ENCODE results near the gene ADORA3. TPM values are rescaled to one million over a fixed set of nuclear protein-coding genes. Genes with fewer than 3 reads are reported as not detected.
A peak's percentile ranks its signal among the peaks of the same experiment; 100 is the strongest.

ADORA3 gene
- polyA plus RNA-seq, 6 donors from 2014 or later = 0.23 to 0.39 TPM; not detected in 4

DNA sequence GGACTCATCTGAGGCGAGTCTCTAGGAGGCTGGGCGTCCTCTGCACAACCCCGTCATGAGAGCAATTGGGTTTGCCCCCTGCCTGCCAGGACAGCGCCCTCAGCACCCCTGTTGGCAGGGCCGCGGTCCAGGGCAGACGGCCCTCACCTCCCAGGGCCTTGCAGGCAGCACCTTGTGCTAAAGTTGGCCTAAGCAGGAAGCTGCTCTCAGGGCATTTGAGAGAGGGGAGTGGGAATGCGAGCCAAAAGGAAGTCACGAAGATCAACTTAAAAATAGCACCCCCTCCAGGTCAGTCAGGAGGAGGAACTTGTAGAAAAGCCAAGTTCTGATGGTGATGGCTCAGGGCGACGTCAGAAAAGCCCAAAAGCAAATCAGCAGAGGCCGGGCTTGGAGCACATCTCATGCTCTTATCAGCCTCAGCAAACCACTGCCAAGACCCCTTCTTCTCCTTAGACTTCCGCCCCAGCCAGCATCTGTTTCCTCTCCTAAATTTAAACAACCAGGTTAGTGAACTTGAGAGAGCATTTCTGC is 12.6 kb upstream of the ADORA3 start:
- no peaks in the 10 kb centered on the region for H3K36me3 Mint-ChIP-seq
- no peaks in the 10 kb centered on the region for H3K27me3 Mint-ChIP-seq
- ATAC-seq (ENCODE audit: low read depth in 2 of 2) (peak; percentile 86 to 89), DNase-seq (peak; percentile 78)
- H3K27ac Mint-ChIP-seq = peak overlapping the region; percentile 84 to 99 (median 93)
- H3K4me1 Mint-ChIP-seq = peaks cover 38 to 54% (median 46%) of the 10 kb centered on the region in 3 donors
- peak overlapping the region; percentile 88 to 95 (median 92) for H3K4me3 Mint-ChIP-seq
- H3K9me3 Mint-ChIP-seq = peaks cover 0 to 4% (median 0%) of the 10 kb centered on the region in 7 donors

- Mint-ChIP-seq H3K27me3 (no peaks in the 10 kb centered on the region), H3K27ac (peak overlapping the region; percentile 89 to 99 (median 94)), H3K4me3 (peak overlapping the region; percentile 88 to 95 (median 92)), H3K4me1 (peaks cover 38 to 54% (median 46%) of the 10 kb centered on the region in 3 donors), H3K9me3 (peaks cover 0 to 4% (median 0%) of the 10 kb centered on the region in 7 donors), H3K36me3 (no peaks in the 10 kb centered on the region)
- peak; percentile 62 for DNase-seq
- peak; percentile 35 to 37 for ATAC-seq (ENCODE audit: low read depth in 2 of 2)
Observed at GRCh38 chr1:111515291-111516004, 12.0 kb upstream of the ADORA3 start.

DNA sequence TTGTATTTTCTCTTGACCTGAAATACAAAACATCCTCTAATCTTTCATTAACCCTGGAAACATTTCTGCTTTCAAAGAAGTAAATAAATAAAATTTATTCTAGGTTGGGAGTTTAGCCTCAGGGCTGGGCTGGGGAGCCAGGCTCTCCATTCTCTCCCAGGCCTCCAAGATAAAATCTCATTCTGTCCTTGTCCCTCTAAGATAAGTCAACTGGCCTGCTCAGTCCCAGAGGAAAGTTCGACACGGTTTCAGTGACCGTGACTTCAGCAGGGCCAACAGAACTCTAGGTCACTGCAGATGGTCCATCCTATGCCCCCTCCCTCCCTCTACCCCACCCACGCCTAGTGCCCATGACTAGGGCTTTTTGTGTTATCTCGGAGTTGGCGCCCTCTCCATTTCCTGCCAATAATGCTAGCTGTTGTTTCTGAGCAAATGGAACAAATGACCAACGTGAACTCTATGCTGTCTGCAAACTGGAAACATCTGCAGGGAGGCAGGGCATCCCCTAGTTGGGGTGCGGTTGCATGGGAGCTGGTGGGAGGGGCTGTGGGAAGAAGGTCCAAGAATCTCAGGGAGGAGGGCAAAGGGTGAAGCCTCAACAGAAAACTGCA is 10.1 kb upstream of the ADORA3 start:
- Mint-ChIP-seq H3K36me3 (no peaks in the 10 kb centered on the region), H3K9me3 (peaks cover 0 to 4% (median 0%) of the 10 kb centered on the region in 7 donors), H3K27me3 (no peaks in the 10 kb centered on the region), H3K27ac (peak overlapping the region in 3 of 6 donors; percentile 22 to 79 (median 67)), H3K4me3 (peak overlapping the region in 2 of 8 donors; percentile 12 to 89), H3K4me1 (peaks cover 40 to 54% (median 45%) of the 10 kb centered on the region in 3 donors)
- no peak for ATAC-seq (ENCODE audit: low read depth in 2 of 2)
- DNase-seq = no peak

DNA sequence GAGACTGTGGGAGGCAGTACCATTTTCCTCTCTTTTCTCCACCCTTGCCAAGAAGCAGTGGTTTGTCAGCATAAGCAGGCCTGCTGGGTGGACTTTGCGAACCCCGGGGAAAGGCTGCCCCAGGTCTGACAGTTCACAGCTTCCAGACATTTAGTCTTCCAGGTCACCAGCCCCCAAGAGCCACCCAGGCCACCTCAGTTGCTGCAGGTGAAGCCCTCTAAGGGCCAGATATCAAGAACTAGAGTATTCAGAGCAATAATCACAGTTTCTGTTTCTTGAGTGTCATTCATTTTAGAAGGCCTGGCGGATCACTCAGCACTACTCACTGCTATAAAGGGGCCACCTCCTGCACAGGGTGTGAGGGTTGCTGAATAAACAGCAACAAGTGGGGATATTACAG is 9.5 kb upstream of the ADORA3 start:
- Mint-ChIP-seq H3K4me3 (no peak overlapping the region), H3K27ac (peak overlapping the region in 3 of 6 donors; percentile 20 to 67 (median 44)), H3K4me1 (peaks cover 44 to 59% (median 50%) of the 10 kb centered on the region in 3 donors), H3K36me3 (no peaks in the 10 kb centered on the region), H3K27me3 (no peaks in the 10 kb centered on the region), H3K9me3 (peaks cover 0 to 4% (median 0%) of the 10 kb centered on the region in 7 donors)
- no peak for ATAC-seq (ENCODE audit: low read depth in 2 of 2)
- no peak for DNase-seq

DNA sequence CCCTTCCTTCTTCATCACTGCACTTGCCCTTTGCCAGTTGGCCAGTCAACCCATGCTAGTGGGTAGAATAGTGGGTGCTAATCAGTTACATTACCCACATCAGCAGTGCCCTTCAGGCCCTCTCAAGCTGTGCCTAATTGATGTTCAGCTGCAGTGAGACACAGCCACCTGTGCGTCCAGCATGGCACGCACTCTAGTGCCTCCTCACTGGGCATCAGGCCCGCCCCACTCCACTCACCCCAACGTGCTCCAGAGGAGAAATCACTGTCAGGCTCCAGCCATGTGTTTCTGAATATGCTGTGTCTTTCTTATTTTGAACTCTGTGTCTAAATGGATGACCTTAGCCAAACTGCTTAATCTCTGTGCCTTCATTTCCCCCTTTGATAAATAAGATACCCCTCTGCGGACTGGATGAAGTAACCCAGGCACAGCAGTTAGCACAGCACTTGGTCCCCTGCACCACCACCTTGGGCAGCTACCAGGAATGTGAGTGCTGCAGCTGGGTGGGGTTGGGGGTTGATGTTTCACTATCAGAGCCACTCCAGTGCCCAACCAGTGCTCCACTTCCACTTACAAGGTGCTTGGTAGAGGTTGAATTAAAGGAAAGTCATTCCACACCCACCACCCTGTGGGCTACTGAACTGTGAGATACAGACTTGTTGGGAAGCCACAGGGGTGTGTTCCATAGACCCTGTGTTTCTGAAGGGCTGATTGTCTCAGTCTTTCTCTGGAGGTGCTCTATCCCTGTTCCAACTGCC is 8.9 kb upstream of the ADORA3 start:
- H3K4me1 Mint-ChIP-seq = peaks cover 43 to 60% (median 49%) of the 10 kb centered on the region in 3 donors
- no peak overlapping the region for H3K4me3 Mint-ChIP-seq
- no peaks in the 10 kb centered on the region for H3K36me3 Mint-ChIP-seq
- H3K9me3 Mint-ChIP-seq = peaks cover 0 to 4% (median 0%) of the 10 kb centered on the region in 7 donors
- ATAC-seq (ENCODE audit: low read depth in 2 of 2) = no peak
- no peak for DNase-seq
- H3K27me3 Mint-ChIP-seq = no peaks in the 10 kb centered on the region
- H3K27ac Mint-ChIP-seq = peak overlapping the region in 2 of 6 donors; percentile 49 to 59

- Mint-ChIP-seq H3K36me3 (no peaks in the 10 kb centered on the region), H3K27me3 (no peaks in the 10 kb centered on the region), H3K4me3 (no peak overlapping the region), H3K27ac (no peak overlapping the region), H3K4me1 (peaks cover 36 to 55% (median 45%) of the 10 kb centered on the region in 3 donors), H3K9me3 (peaks cover 0 to 4% (median 0%) of the 10 kb centered on the region in 7 donors)
- no peak for DNase-seq
- ATAC-seq (ENCODE audit: low read depth in 2 of 2) = no peak
Observed at GRCh38 chr1:111511370-111511769, 7.9 kb upstream of the ADORA3 start.

DNA sequence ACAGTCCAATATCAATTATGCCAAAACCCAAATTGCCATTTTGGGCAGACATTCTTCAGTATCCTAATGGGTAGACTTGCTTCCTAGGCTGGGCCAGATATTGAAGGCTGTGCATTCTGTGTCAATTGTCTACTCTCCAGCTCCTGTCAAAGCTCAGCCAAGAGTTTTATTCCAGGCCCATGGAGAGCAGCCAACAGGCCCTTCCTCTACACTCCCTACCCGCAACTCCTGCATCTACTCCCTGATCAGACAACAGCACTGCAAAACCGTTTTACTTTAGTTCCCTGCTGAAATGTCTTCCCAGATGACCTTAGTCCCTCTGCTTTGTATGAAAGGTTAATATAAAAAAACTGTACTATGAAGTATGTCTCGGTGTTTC is 6.6 kb upstream of the ADORA3 start:
- H3K9me3 Mint-ChIP-seq = peaks cover 0 to 3% (median 0%) of the 10 kb centered on the region in 7 donors
- H3K27ac Mint-ChIP-seq = peak overlapping the region in 1 of 6 donors; percentile 47
- no peak overlapping the region for H3K4me3 Mint-ChIP-seq
- ATAC-seq (ENCODE audit: low read depth in 2 of 2) (no peak), DNase-seq (no peak)
- H3K4me1 Mint-ChIP-seq = peaks cover 40 to 58% (median 45%) of the 10 kb centered on the region in 3 donors
- no peaks in the 10 kb centered on the region for H3K36me3 Mint-ChIP-seq
- H3K27me3 Mint-ChIP-seq = no peaks in the 10 kb centered on the region

DNA sequence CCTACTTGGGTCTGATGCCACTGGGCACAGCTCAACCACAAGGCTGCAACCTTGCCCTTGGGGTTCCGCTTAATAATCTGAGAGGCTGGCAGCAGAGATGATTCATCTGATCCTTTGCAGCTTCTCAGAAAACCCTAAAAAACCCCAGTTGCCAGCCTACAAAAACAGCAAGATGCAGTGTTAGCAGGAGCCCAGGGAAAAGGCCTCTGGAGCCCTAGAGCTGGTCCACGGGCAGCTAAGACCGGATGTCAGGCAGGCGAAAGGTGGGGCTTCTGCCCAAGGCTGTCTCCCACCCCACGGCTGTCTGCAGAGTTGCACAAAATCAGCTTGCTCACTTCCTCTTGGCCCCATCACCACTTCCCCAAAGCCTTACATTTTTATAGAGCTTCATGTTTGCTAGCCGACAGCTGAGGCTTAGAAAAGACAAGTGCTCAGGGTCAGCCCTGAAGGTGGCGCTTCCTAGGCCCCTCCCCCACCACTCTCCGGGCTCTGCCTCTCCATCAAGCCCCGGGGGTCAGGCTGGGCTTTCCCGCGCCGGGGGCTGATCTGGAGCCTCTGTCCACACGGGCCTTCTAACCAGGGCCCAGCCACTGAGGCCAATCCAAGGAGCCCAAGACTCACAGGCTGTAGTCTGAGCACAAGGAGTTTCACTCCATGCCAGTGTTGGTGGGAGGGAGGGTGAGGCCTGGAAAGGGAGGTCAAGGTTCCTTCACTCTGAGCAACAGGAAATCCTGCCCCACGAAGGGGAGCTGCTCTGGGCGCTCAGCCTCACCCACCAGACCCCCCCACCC is 4.2 kb upstream of the ADORA3 start:
- H3K4me1 Mint-ChIP-seq = peaks cover 44 to 66% (median 57%) of the 10 kb centered on the region in 3 donors
- H3K27ac Mint-ChIP-seq = peak overlapping the region; percentile 86 to 98 (median 91)
- no peaks in the 10 kb centered on the region for H3K9me3 Mint-ChIP-seq
- ATAC-seq (ENCODE audit: low read depth in 2 of 2) (peak; percentile 70 to 78), DNase-seq (peak; percentile 88)
- no peaks in the 10 kb centered on the region for H3K36me3 Mint-ChIP-seq
- no peaks in the 10 kb centered on the region for H3K27me3 Mint-ChIP-seq
- H3K4me3 Mint-ChIP-seq = peak overlapping the region; percentile 42 to 93 (median 86)

GRCh38 chr1:111506561-111506960 is 3.1 kb upstream of the ADORA3 start:
- Mint-ChIP-seq H3K9me3 (no peaks in the 10 kb centered on the region), H3K27ac (peak overlapping the region; percentile 6 to 98 (median 95)), H3K4me3 (peak overlapping the region; percentile 5 to 87 (median 64)), H3K4me1 (peaks cover 46 to 68% (median 59%) of the 10 kb centered on the region in 3 donors), H3K36me3 (no peaks in the 10 kb centered on the region), H3K27me3 (no peaks in the 10 kb centered on the region)
- ATAC-seq (ENCODE audit: low read depth in 2 of 2) (no peak), DNase-seq (no peak)

GRCh38 chr1:111505641-111506119 is 2.2 kb upstream of the ADORA3 start:
- Mint-ChIP-seq H3K36me3 (no peaks in the 10 kb centered on the region), H3K4me1 (peaks cover 46 to 68% (median 59%) of the 10 kb centered on the region in 3 donors), H3K9me3 (no peaks in the 10 kb centered on the region), H3K27ac (peak overlapping the region; percentile 11 to 98 (median 95)), H3K4me3 (peak overlapping the region; percentile 11 to 87 (median 64)), H3K27me3 (no peaks in the 10 kb centered on the region)
- ATAC-seq (ENCODE audit: low read depth in 2 of 2) (peak; percentile 60 to 62), DNase-seq (peak; percentile 83)

GRCh38 chr1:111504097-111504496 is 664 bp upstream of the ADORA3 start:
- Mint-ChIP-seq H3K4me1 (peaks cover 40 to 61% (median 58%) of the 10 kb centered on the region in 3 donors), H3K36me3 (no peaks in the 10 kb centered on the region), H3K27me3 (no peaks in the 10 kb centered on the region), H3K9me3 (no peaks in the 10 kb centered on the region), H3K4me3 (peak overlapping the region in 5 of 8 donors; percentile 42 to 87 (median 72)), H3K27ac (peak overlapping the region in 4 of 6 donors; percentile 59 to 96 (median 86))
- ATAC-seq (ENCODE audit: low read depth in 2 of 2) (no peak), DNase-seq (no peak)

DNA sequence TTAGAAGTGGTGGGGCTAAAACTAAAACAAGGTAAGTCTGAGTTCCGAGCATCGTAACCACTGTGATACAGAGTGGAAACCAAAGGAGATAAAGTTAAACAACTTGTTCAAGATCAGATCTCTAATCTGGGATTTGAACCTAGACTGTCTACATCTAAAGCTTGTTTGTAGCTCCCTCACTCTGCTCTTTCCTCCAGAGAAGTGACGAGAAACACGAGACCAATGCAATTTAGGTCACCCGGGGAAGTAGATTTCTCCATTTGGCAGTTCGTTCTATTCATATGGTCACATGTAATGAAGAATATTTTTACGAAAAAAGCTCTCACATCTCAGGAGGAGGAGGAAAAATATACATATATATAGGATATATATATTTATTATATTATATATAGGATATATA is 1.8 kb downstream of the ADORA3 start:
- H3K4me3 Mint-ChIP-seq = no peak overlapping the region
- DNase-seq (no peak), ATAC-seq (ENCODE audit: low read depth in 2 of 2) (no peak)
- peak overlapping the region in 1 of 6 donors; percentile 11 for H3K27ac Mint-ChIP-seq
- peaks cover 35 to 43% (median 42%) of the 10 kb centered on the region in 3 donors for H3K4me1 Mint-ChIP-seq
- no peaks in the 10 kb centered on the region for H3K27me3 Mint-ChIP-seq
- H3K9me3 Mint-ChIP-seq = peaks cover 0 to 2% (median under 1%) of the 10 kb centered on the region in 7 donors
- peaks cover 0 to 2% of the 10 kb centered on the region in 2 donors for H3K36me3 Mint-ChIP-seq
